ENCODE measurements around the gene ST3GAL3.

ST3GAL3 gene

GRCh38 chr1:43932786-43933385 lies 225.6 kb downstream of the ST3GAL3 start:
- H3K27ac ChIP-seq: no peak overlapping the region
- TF ChIP-seq ZFX (IDR thresholded peaks at IDR 0.05): no peak
- TF ChIP-seq CTCF (conservative IDR thresholded peaks at IDR 0.05): no peak

GRCh38 chr1:43933386-43934100 lies 226.2 kb downstream of the ST3GAL3 start, which contains the start of gene ARTN:
Gene ARTN, plus strand, starts transcription at chr1:43933801. Its CDS starts 1,856 bp downstream, at chr1:43935657.
- no peak within 1 kb of the TSS; the same call in 1 of the 2 replicates for H3K27ac ChIP-seq
- TF ChIP-seq CTCF (conservative IDR thresholded peaks at IDR 0.05) (no peak), ZFX (IDR thresholded peaks at IDR 0.05) (no peak)

DNA sequence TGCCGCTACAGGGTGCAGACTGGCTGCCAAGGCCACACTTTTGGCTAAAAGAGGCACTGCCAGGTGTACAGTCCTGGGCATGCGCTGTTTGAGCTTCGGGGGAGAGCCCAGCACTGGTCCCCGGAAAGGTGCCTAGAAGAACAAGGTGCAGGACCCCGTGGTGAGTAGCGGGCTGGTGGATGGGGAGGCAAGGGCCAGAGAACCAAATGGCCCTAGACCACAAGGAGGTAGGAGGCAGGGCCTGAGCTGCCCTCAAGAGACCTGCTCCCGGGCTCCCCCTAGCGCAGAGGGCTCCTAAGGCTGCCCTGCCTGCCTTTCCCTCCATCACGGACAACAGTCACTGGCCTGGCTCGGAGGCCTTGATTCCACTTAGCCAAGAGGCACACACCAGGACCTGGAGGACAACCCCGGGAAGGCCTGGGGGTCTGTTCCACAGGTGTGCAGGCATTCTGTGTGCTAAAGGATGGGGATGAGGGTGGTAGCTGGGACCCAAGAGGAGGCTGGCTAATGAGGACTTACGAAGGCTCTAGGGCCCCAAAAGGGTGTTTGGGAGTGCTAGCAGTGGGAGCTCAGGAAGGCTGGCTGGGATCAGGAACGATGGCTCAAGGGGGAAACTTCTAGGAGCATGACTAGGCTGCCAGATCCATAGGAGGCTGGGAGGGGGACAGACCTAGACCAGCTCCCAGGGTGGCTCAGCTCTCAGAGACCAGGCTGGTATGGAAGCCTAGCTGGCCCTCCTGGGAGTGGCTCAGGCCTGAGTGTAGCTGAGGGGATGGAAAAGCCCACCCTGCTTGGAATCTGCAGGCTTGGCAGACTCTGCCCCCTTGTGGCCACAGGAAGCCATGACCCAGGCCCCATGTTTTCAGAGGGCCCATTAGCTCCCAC lies 227.0 kb downstream of the ST3GAL3 start:
- H3K27ac ChIP-seq: peak overlapping the region; percentile 93
- peak; percentile 91 for TF ChIP-seq CTCF (conservative IDR thresholded peaks at IDR 0.05)
- no peak for TF ChIP-seq ZFX (IDR thresholded peaks at IDR 0.05)

DNA sequence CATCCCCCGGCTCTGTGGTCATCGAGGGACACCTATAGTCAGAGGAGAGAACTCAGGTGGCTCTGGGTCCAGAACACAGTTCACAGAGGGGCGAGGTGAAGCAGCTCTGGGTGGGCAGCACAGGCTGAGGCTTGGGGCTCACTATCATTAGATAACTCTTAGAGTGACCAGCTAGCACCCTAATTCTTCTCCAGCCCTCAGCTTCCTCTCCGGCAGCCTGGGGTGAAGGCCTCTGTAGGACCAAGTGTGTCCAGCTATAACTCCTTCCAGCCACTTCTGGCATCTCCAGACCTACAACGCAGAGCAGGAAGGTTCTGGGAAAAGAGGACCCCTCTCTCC lies 227.6 kb downstream of the ST3GAL3 start:
- TF ChIP-seq CTCF (conservative IDR thresholded peaks at IDR 0.05): peak; percentile 57
- no peak for TF ChIP-seq ZFX (IDR thresholded peaks at IDR 0.05)
- peak overlapping the region; percentile 93 for H3K27ac ChIP-seq

GRCh38 chr1:43935711-43936427 lies 228.5 kb downstream of the ST3GAL3 start:
- H3K27ac ChIP-seq: peak overlapping the region; percentile 93
- TF ChIP-seq CTCF (conservative IDR thresholded peaks at IDR 0.05) (no peak), ZFX (IDR thresholded peaks at IDR 0.05) (peak; percentile 80)

GRCh38 chr1:43936431-43937151 lies 229.3 kb downstream of the ST3GAL3 start:
- peak overlapping the region; percentile 93 for H3K27ac ChIP-seq
- TF ChIP-seq ZFX (IDR thresholded peaks at IDR 0.05): 0 out of 2 replicates have a peak, but pooled peaks have one; percentile 50
- TF ChIP-seq CTCF (conservative IDR thresholded peaks at IDR 0.05): peak; percentile 54

Measured in C4-2B (cell line).